Neural crest cell (in vitro differentiated cells): Measurements from ENCODE around the gene PI4KA. TPM values are rescaled to one million over a fixed set of nuclear protein-coding genes. Genes with fewer than 3 reads are reported as not detected.
"Not testable (repeated sequence)": the region's sequence is repeated elsewhere in the genome, so short reads cannot be mapped to it uniquely, and the experiment has no call there.

Experiments
- DNase-seq: peaks from one replicate; pipeline ENCODE4 v3.0.0; 2021; ENCODE audit warnings: low read depth, mixed read lengths, low spot score
- H3K27ac Mint-ChIP-seq: one replicate; pipeline ENCODE4 v1.8.0; 2021; ENCODE audit warnings: mild to moderate bottlenecking, mixed read lengths; ENCODE audit not compliant: unreplicated experiment
- H3K27me3 Mint-ChIP-seq: 2 replicates; pipeline ENCODE4 v1.8.0; 2021; ENCODE audit warnings: low read depth, mild to moderate bottlenecking, mixed read lengths
- H3K36me3 Mint-ChIP-seq: 2 replicates; pipeline ENCODE4 v1.8.0; 2021; ENCODE audit warnings: low read depth, mild to moderate bottlenecking, mixed read lengths
- H3K4me1 Mint-ChIP-seq: 2 replicates; pipeline ENCODE4 v1.8.0; 2021; ENCODE audit warnings: mixed read lengths
- H3K4me3 Mint-ChIP-seq: one replicate; pipeline ENCODE4 v1.8.0; 2021; ENCODE audit warnings: mild to moderate bottlenecking, mixed read lengths
- H3K9me3 Mint-ChIP-seq: 2 replicates; pipeline ENCODE4 v1.8.0; 2021; ENCODE audit warnings: mixed read lengths
- total RNA-seq: library from RNA; stranded (reverse); gene quantifications from 2 replicates; pipeline ENCODE4 v1.2.1, GENCODE V29; 2021
- TF ChIP-seq, protein P1 (sequence below): fragments of 200-600 bp; sonication (generic); conservative IDR thresholded peaks from 2 replicates; pipeline ENCODE4 v1.5.0; 2021; ENCODE audit warnings: antibody characterized with exemption, mild to moderate bottlenecking

PI4KA gene
- total RNA-seq, 1 donor from 2014 or later, result 85.8 TPM

DNA sequence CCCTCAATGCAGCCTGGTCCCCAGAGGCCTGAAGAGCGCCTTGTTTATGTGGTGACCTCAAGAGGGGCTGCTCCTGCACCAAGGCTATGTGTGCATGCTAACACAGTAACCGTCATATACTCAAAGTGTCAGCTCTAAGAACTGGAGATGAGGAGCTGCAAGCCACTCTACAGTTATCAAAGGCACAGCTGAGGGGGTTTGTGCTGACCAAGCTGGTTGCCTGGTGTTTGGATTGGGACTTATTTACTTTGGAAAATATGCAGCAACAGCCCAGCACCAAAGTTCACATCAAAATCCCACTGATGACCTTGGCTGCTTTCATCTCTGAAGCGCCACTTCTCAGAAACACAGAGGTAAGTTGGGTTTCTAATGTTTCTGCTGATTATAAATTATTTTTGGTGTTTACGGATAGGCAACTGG is 84.8 kb downstream of the PI4KA start, which contains the start of gene SERPIND1:
Gene SERPIND1, plus strand, starts transcription at position 321 of the 420 bp plus-strand sequence. CDS start 5,200 bp downstream, outside the sequence.
- H3K36me3 Mint-ChIP-seq, result no peaks in the 10 kb centered on the region
- no peak within 1 kb of the TSS for H3K4me3 Mint-ChIP-seq
- no peaks in the 10 kb centered on the region for H3K27me3 Mint-ChIP-seq
- no peak for DNase-seq
- H3K9me3 Mint-ChIP-seq, result no peaks in the 10 kb centered on the region
- peaks cover 7% of the 10 kb centered on the region for H3K4me1 Mint-ChIP-seq
- H3K27ac Mint-ChIP-seq, result no peak within 1 kb of the TSS
- TF ChIP-seq, protein P1, sequence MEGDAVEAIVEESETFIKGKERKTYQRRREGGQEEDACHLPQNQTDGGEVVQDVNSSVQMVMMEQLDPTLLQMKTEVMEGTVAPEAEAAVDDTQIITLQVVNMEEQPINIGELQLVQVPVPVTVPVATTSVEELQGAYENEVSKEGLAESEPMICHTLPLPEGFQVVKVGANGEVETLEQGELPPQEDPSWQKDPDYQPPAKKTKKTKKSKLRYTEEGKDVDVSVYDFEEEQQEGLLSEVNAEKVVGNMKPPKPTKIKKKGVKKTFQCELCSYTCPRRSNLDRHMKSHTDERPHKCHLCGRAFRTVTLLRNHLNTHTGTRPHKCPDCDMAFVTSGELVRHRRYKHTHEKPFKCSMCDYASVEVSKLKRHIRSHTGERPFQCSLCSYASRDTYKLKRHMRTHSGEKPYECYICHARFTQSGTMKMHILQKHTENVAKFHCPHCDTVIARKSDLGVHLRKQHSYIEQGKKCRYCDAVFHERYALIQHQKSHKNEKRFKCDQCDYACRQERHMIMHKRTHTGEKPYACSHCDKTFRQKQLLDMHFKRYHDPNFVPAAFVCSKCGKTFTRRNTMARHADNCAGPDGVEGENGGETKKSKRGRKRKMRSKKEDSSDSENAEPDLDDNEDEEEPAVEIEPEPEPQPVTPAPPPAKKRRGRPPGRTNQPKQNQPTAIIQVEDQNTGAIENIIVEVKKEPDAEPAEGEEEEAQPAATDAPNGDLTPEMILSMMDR, result no peak

- no peak overlapping the region for H3K4me3 Mint-ChIP-seq
- no peaks in the 10 kb centered on the region for H3K9me3 Mint-ChIP-seq
- H3K27ac Mint-ChIP-seq, result no peak overlapping the region
- no peaks in the 10 kb centered on the region for H3K36me3 Mint-ChIP-seq
- H3K4me1 Mint-ChIP-seq, result peaks cover 7% of the 10 kb centered on the region
- TF ChIP-seq, protein P1, result peak; percentile 52
- peak; percentile 27 for DNase-seq
- H3K27me3 Mint-ChIP-seq, result no peaks in the 10 kb centered on the region
Measured at GRCh38 chr22:20771918-20772625, 86.5 kb downstream of the PI4KA start.

GRCh38 chr22:20769496-20769826 is 89.2 kb downstream of the PI4KA start:
- DNase-seq, H3K36me3 Mint-ChIP-seq, H3K4me1 Mint-ChIP-seq, H3K4me3 Mint-ChIP-seq, H3K27ac Mint-ChIP-seq, H3K9me3 Mint-ChIP-seq, H3K27me3 Mint-ChIP-seq: not testable (repeated sequence)

- TF ChIP-seq, protein P1, result no peak
- H3K27me3 Mint-ChIP-seq, result no peaks in the 10 kb centered on the region
- H3K27ac Mint-ChIP-seq, result no peak overlapping the region
- H3K36me3 Mint-ChIP-seq, result peaks cover 7% of the 10 kb centered on the region
- H3K4me1 Mint-ChIP-seq, result no peaks in the 10 kb centered on the region
- no peaks in the 10 kb centered on the region for H3K9me3 Mint-ChIP-seq
- no peak overlapping the region for H3K4me3 Mint-ChIP-seq
- no peak for DNase-seq
Measured at GRCh38 chr22:20766530-20766929, 92.1 kb downstream of the PI4KA start.

GRCh38 chr22:20765938-20766337 is 92.7 kb downstream of the PI4KA start:
- Mint-ChIP-seq H3K4me1 (no peaks in the 10 kb centered on the region), H3K36me3 (peaks cover 7% of the 10 kb centered on the region)
- TF ChIP-seq, protein P1, result no peak

GRCh38 chr22:20764729-20765128 is 93.9 kb downstream of the PI4KA start:
- H3K27me3 Mint-ChIP-seq, result no peaks in the 10 kb centered on the region
- no peaks in the 10 kb centered on the region for H3K9me3 Mint-ChIP-seq
- H3K36me3 Mint-ChIP-seq, result peaks cover 7% of the 10 kb centered on the region
- no peak for DNase-seq
- no peak overlapping the region for H3K4me3 Mint-ChIP-seq
- TF ChIP-seq, protein P1, result no peak
- no peaks in the 10 kb centered on the region for H3K4me1 Mint-ChIP-seq
- H3K27ac Mint-ChIP-seq, result peak overlapping the region; percentile 81

More at GRCh38 chr22:20765938-20766337, 92.7 kb downstream of the PI4KA start:
- Mint-ChIP-seq H3K27me3 (no peaks in the 10 kb centered on the region), H3K4me3 (no peak overlapping the region), H3K27ac (no peak overlapping the region), H3K9me3 (no peaks in the 10 kb centered on the region)
- DNase-seq, result no peak
